NT2/D1 (cell line): ENCODE data around the gene TMEFF1.

Source experiments
- DNase-seq: peaks from one replicate; pipeline ENCODE4 v3.0.0-alpha.2; 2011; ENCODE audit warnings: low read depth, low spot score
- H3K27me3 ChIP-seq: 2 replicates; pipeline ENCODE4 v1.6.0; 2011; ENCODE audit warnings: mild to moderate bottlenecking; ENCODE audit not compliant: insufficient read length, insufficient read depth
- H3K36me3 ChIP-seq: 2 replicates; pipeline ENCODE4 v1.6.1; 2011; ENCODE audit warnings: mild to moderate bottlenecking, low read length, mixed read lengths; ENCODE audit not compliant: insufficient read depth, insufficient read length
- H3K4me1 ChIP-seq: 2 replicates; pipeline ENCODE4 v1.5.1; 2011; ENCODE audit not compliant: insufficient read depth, insufficient read length
- H3K4me3 ChIP-seq: 2 replicates; pipeline ENCODE4 v1.5.1; 2011; ENCODE audit warnings: low read depth; ENCODE audit not compliant: insufficient read length
- H3K9ac ChIP-seq: 2 replicates; pipeline ENCODE4 v1.6.0; 2011; ENCODE audit warnings: low read depth; ENCODE audit not compliant: insufficient read length
- H3K9me3 ChIP-seq: 2 replicates; pipeline ENCODE4 v1.5.1; 2011; ENCODE audit warnings: mild to moderate bottlenecking, low read length; ENCODE audit not compliant: insufficient read depth
- SUZ12 ChIP-seq: IDR thresholded peaks from 2 replicates; pipeline ENCODE4 v1.6.1; 2011; ENCODE audit not compliant: insufficient read length, insufficient read depth; ENCODE audit errors: extremely low read depth
- YY1 ChIP-seq: IDR thresholded peaks from 2 replicates; pipeline ENCODE4 v1.6.1; 2011; ENCODE audit not compliant: insufficient read length, insufficient read depth
- ZNF274 ChIP-seq: IDR thresholded peaks from 2 replicates; pipeline ENCODE4 v1.6.1; 2011; ENCODE audit warnings: mild to moderate bottlenecking, low read depth, low read length

TMEFF1 gene

GRCh38 chr9:100472788-100473275 lies at the start of gene TMEFF1:
TMEFF1 (plus strand) TSS chr9:100473149; CDS start chr9:100473545, 396 bp downstream.
- TF ChIP-seq YY1: no peak
- no peak for TF ChIP-seq SUZ12
- TF ChIP-seq ZNF274: no peak
- Histone ChIP-seq H3K36me3 (no peaks in the 10 kb centered on the region), H3K9me3 (no peaks in the 10 kb centered on the region), H3K4me1 (no peaks in the 10 kb centered on the region), H3K9ac (peak within 1 kb of the TSS; percentile 92), H3K27me3 (no peaks in the 10 kb centered on the region), H3K4me3 (peak within 1 kb of the TSS; percentile 85)
- DNase-seq: peak; percentile 70

GRCh38 chr9:100425758-100426157 lies 47.2 kb upstream of the TMEFF1 start:
- peaks cover 5% of the 10 kb centered on the region for H3K36me3 ChIP-seq
- H3K4me3 ChIP-seq: no peak overlapping the region
- DNase-seq: no peak
- TF ChIP-seq YY1 (no peak), ZNF274 (no peak), SUZ12 (no peak)
- no peaks in the 10 kb centered on the region for H3K27me3 ChIP-seq
- H3K4me1 ChIP-seq: no peaks in the 10 kb centered on the region
- no peak overlapping the region for H3K9ac ChIP-seq
- no peaks in the 10 kb centered on the region for H3K9me3 ChIP-seq

- H3K9ac ChIP-seq: peak overlapping the region; percentile 83
- no peaks in the 10 kb centered on the region for H3K27me3 ChIP-seq
- H3K9me3 ChIP-seq: no peaks in the 10 kb centered on the region
- H3K4me3 ChIP-seq: peak overlapping the region; percentile 69
- no peaks in the 10 kb centered on the region for H3K4me1 ChIP-seq
- TF ChIP-seq YY1 (no peak), ZNF274 (no peak), SUZ12 (no peak)
- DNase-seq: no peak
- peaks cover 5% of the 10 kb centered on the region for H3K36me3 ChIP-seq
These were observed 46.8 kb upstream of the TMEFF1 start for GRCh38 chr9:100426189-100426529.

- peaks cover 9% of the 10 kb centered on the region for H3K36me3 ChIP-seq
- no peak for DNase-seq
- peak within 1 kb of the TSS; percentile 69 for H3K4me3 ChIP-seq
- H3K27me3 ChIP-seq: no peaks in the 10 kb centered on the region
- no peaks in the 10 kb centered on the region for H3K9me3 ChIP-seq
- no peaks in the 10 kb centered on the region for H3K4me1 ChIP-seq
- peak within 1 kb of the TSS; percentile 85 for H3K9ac ChIP-seq
- TF ChIP-seq SUZ12 (no peak), YY1 (no peak), ZNF274 (no peak)
These were observed 46.2 kb upstream of the TMEFF1 start, which contains the start of gene MSANTD3 for GRCh38 chr9:100426530-100427365. MSANTD3 (plus strand) TSS chr9:100427143; CDS start chr9:100441939, 14,796 bp downstream.

- Histone ChIP-seq H3K9ac (peak overlapping the region; percentile 85), H3K4me3 (peak overlapping the region; percentile 59), H3K36me3 (peaks cover 16% of the 10 kb centered on the region), H3K4me1 (no peaks in the 10 kb centered on the region), H3K9me3 (no peaks in the 10 kb centered on the region), H3K27me3 (no peaks in the 10 kb centered on the region)
- DNase-seq: no peak
- TF ChIP-seq ZNF274 (no peak), YY1 (no peak), SUZ12 (no peak)
These were observed 45.3 kb upstream of the TMEFF1 start for GRCh38 chr9:100427366-100428263.

GRCh38 chr9:100428871-100429654 lies 43.9 kb upstream of the TMEFF1 start:
- no peaks in the 10 kb centered on the region for H3K27me3 ChIP-seq
- no peaks in the 10 kb centered on the region for H3K9me3 ChIP-seq
- no peak for DNase-seq
- no peak for TF ChIP-seq YY1
- TF ChIP-seq ZNF274: no peak
- no peak for TF ChIP-seq SUZ12
- peaks cover 26% of the 10 kb centered on the region for H3K36me3 ChIP-seq
- H3K4me3 ChIP-seq: no peak overlapping the region
- no peak overlapping the region for H3K9ac ChIP-seq
- H3K4me1 ChIP-seq: no peaks in the 10 kb centered on the region
